ENCODE results near the gene LRIG1. TPM values are rescaled to one million over a fixed set of nuclear protein-coding genes. Genes with fewer than 3 reads are reported as not detected.

Gene LRIG1
- total RNA-seq, 1 donor from 2014 or later = 64.4 TPM

GRCh38 chr3:66506154-66506553 is 5.3 kb upstream of the LRIG1 start:
- DNase-seq (ENCODE audit: low spot score) = no peak

- no peak for DNase-seq (ENCODE audit: low spot score)
These were observed 4.2 kb upstream of the LRIG1 start for GRCh38 chr3:66504850-66505641.

GRCh38 chr3:66502981-66503380 is 2.2 kb upstream of the LRIG1 start:
- no peak for DNase-seq (ENCODE audit: low spot score)

GRCh38 chr3:66502245-66502874 is 1.5 kb upstream of the LRIG1 start:
- DNase-seq (ENCODE audit: low spot score) = no peak

GRCh38 chr3:66501483-66502244 is 842 bp upstream of the LRIG1 start:
- DNase-seq (ENCODE audit: low spot score) = no peak

- no peak for DNase-seq (ENCODE audit: low spot score)
These were observed 794 bp downstream of the LRIG1 start for GRCh38 chr3:66499881-66500575.

- no peak for DNase-seq (ENCODE audit: low spot score)
These were observed 1.9 kb downstream of the LRIG1 start for GRCh38 chr3:66498687-66499621.

GRCh38 chr3:66497985-66498671 is 2.7 kb downstream of the LRIG1 start:
- DNase-seq (ENCODE audit: low spot score) = no peak

GRCh38 chr3:66497288-66497984 is 3.4 kb downstream of the LRIG1 start:
- no peak for DNase-seq (ENCODE audit: low spot score)

- DNase-seq (ENCODE audit: low spot score) = no peak
These were observed 4.1 kb downstream of the LRIG1 start for GRCh38 chr3:66496746-66497145.

GRCh38 chr3:66496301-66496700 is 4.5 kb downstream of the LRIG1 start:
- DNase-seq (ENCODE audit: low spot score) = no peak

- peak; percentile 27 for DNase-seq (ENCODE audit: low spot score)
These were observed 5.2 kb downstream of the LRIG1 start for GRCh38 chr3:66495668-66496045.

- no peak for DNase-seq (ENCODE audit: low spot score)
These were observed 5.7 kb downstream of the LRIG1 start for GRCh38 chr3:66494959-66495667.

GRCh38 chr3:66493458-66494099 is 7.2 kb downstream of the LRIG1 start:
- DNase-seq (ENCODE audit: low spot score) = no peak

GRCh38 chr3:66492672-66493071 is 8.2 kb downstream of the LRIG1 start:
- DNase-seq (ENCODE audit: low spot score) = peak; percentile 61

- DNase-seq (ENCODE audit: low spot score) = no peak
These were observed 8.8 kb downstream of the LRIG1 start for GRCh38 chr3:66492071-66492470.

- no peak for DNase-seq (ENCODE audit: low spot score)
These were observed 9.8 kb downstream of the LRIG1 start for GRCh38 chr3:66490984-66491383.

GRCh38 chr3:66490214-66490613 is 10.6 kb downstream of the LRIG1 start:
- DNase-seq (ENCODE audit: low spot score) = no peak

- DNase-seq (ENCODE audit: low spot score) = no peak
These were observed 11.2 kb downstream of the LRIG1 start for GRCh38 chr3:66489581-66489980.
